Glutamatergic neuron (in vitro differentiated cells): ENCODE measurements around the gene GAS5. TPM values are rescaled to one million over a fixed set of nuclear protein-coding genes. Genes with fewer than 3 reads are reported as not detected.
A peak's percentile ranks its signal among the peaks of the same experiment; 100 is the strongest.

Source experiments
- DNase-seq: peaks from one replicate; pipeline ENCODE4 v3.0.0; 2022
- H3K27ac Mint-ChIP-seq: one replicate; pipeline ENCODE4 v1.8.0; 2020; ENCODE audit warnings: mild to moderate bottlenecking, mixed read lengths, inconsistent platforms; ENCODE audit not compliant: unreplicated experiment
- H3K27me3 Mint-ChIP-seq: one replicate; pipeline ENCODE4 v1.8.0; 2020; ENCODE audit warnings: mild to moderate bottlenecking, moderate library complexity, mixed read lengths, inconsistent platforms; ENCODE audit not compliant: unreplicated experiment
- H3K36me3 Mint-ChIP-seq: one replicate; pipeline ENCODE4 v1.8.0; 2020; ENCODE audit warnings: mild to moderate bottlenecking, mixed read lengths, inconsistent platforms; ENCODE audit not compliant: unreplicated experiment
- H3K4me1 Mint-ChIP-seq: one replicate; pipeline ENCODE4 v1.8.0; 2020; ENCODE audit warnings: mild to moderate bottlenecking, low read depth, mixed read lengths, inconsistent platforms; ENCODE audit not compliant: unreplicated experiment
- H3K4me3 Mint-ChIP-seq: one replicate; pipeline ENCODE4 v1.8.0; 2020; ENCODE audit warnings: mild to moderate bottlenecking, mixed read lengths, inconsistent platforms; ENCODE audit not compliant: unreplicated experiment
- H3K9me3 Mint-ChIP-seq: one replicate; pipeline ENCODE4 v1.8.0; 2020; ENCODE audit warnings: mild to moderate bottlenecking, moderate library complexity, mixed read lengths, inconsistent platforms; ENCODE audit not compliant: unreplicated experiment
- long read RNA-seq: library from polyadenylated mRNA; unstranded; transcript quantifications from one replicate; pipeline ENCODE4 v2.0.0, GENCODE V29; 2020; ENCODE audit not compliant: unreplicated experiment
- total RNA-seq: library from RNA; stranded (reverse); fragmentation: NEBNext Ultra II Directional; extraction: Animal tissue kit (Norgen Biotek cat#: 25700); gene quantifications from one replicate; pipeline ENCODE4 v1.2.1, GENCODE V29; 2021; ENCODE audit not compliant: unreplicated experiment
- TF ChIP-seq, protein P1 (sequence below): fragments of 200-600 bp; sonication (generic); IDR thresholded peaks from one replicate; pipeline ENCODE4 v1.5.0; 2021; ENCODE audit not compliant: partially characterized antibody, unreplicated experiment

GAS5 gene
- 281 TPM for total RNA-seq
- long read RNA-seq, transcript GAS5-221 (12 exons, 632 nt), result major isoform, 46 of 159 reads
- long read RNA-seq, partial matches to known transcripts, result 16 of 159 reads
- long read RNA-seq, other reads (novel, unspliced or antisense), result 90 of 159 reads

GRCh38 chr1:173867753-173868265 is at the start of gene GAS5:
GAS5 (minus strand) TSS chr1:173867989.
- Mint-ChIP-seq H3K36me3 (peaks cover 4% of the 10 kb centered on the region), H3K9me3 (peaks cover 12% of the 10 kb centered on the region), H3K4me1 (peaks cover 18% of the 10 kb centered on the region), H3K4me3 (peak within 1 kb of the TSS; percentile 98), H3K27ac (peak within 1 kb of the TSS; percentile 99), H3K27me3 (peaks cover 7% of the 10 kb centered on the region)
- peak; percentile 99 for DNase-seq
- TF ChIP-seq, protein P1, sequence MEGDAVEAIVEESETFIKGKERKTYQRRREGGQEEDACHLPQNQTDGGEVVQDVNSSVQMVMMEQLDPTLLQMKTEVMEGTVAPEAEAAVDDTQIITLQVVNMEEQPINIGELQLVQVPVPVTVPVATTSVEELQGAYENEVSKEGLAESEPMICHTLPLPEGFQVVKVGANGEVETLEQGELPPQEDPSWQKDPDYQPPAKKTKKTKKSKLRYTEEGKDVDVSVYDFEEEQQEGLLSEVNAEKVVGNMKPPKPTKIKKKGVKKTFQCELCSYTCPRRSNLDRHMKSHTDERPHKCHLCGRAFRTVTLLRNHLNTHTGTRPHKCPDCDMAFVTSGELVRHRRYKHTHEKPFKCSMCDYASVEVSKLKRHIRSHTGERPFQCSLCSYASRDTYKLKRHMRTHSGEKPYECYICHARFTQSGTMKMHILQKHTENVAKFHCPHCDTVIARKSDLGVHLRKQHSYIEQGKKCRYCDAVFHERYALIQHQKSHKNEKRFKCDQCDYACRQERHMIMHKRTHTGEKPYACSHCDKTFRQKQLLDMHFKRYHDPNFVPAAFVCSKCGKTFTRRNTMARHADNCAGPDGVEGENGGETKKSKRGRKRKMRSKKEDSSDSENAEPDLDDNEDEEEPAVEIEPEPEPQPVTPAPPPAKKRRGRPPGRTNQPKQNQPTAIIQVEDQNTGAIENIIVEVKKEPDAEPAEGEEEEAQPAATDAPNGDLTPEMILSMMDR, result no peak

- H3K9me3 Mint-ChIP-seq, result no peaks in the 10 kb centered on the region
- H3K36me3 Mint-ChIP-seq, result no peaks in the 10 kb centered on the region
- TF ChIP-seq, protein P1, result no peak
- H3K27me3 Mint-ChIP-seq, result no peaks in the 10 kb centered on the region
- no peak for DNase-seq
- H3K27ac Mint-ChIP-seq, result no peak within 1 kb of the TSS
- no peak within 1 kb of the TSS for H3K4me3 Mint-ChIP-seq
- H3K4me1 Mint-ChIP-seq, result no peaks in the 10 kb centered on the region
Measured at GRCh38 chr1:173917149-173917548, 49.4 kb upstream of the GAS5 start, which contains the start of gene SERPINC1. SERPINC1 (minus strand) TSS chr1:173917327; CDS start chr1:173917259, 68 bp downstream.

DNA sequence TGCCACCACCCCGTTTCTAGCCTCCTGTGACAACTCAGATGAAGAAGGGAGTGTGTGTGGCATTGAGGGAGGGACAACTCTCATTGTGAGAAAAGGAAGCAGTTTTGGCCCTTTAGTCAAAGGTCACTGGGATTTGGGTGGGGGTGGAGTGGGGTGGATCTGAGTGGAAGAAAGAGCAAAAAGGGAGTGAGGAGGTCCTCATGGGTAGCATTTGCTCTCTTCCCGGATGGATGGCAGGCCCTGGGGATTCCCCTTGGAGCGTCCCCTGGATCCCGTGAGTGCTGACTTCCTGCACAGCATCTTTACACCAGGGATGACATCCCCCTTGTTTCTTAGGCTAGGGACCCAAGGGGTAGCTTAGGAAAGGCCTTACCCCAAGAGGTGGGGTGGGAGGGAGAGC is 48.9 kb upstream of the GAS5 start:
- no peak for DNase-seq
- no peaks in the 10 kb centered on the region for H3K27me3 Mint-ChIP-seq
- TF ChIP-seq, protein P1, result no peak
- H3K36me3 Mint-ChIP-seq, result no peaks in the 10 kb centered on the region
- no peaks in the 10 kb centered on the region for H3K9me3 Mint-ChIP-seq
- H3K4me1 Mint-ChIP-seq, result no peaks in the 10 kb centered on the region
- no peak overlapping the region for H3K27ac Mint-ChIP-seq
- H3K4me3 Mint-ChIP-seq, result no peak overlapping the region

DNA sequence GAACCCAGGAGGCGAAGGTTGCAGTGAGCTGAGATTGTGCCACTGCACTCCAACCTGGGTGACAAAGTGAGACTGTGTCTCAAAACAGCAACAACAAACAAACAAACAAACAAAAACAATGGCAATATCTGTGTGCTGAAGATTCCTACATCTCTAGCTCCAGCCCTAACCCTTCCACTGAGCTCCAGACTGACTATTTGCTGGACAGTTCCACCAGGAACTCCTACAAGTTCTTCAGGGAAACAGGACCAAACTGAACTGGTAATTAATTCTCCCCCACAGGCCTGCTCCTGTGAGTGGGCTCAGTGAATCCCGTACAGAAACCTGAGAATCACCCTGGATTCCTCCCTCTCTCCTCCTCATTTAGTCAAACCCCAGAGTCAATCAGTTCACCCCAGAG is 47.8 kb upstream of the GAS5 start:
- Mint-ChIP-seq H3K4me3 (no peak overlapping the region), H3K9me3 (no peaks in the 10 kb centered on the region), H3K4me1 (no peaks in the 10 kb centered on the region), H3K27me3 (no peaks in the 10 kb centered on the region), H3K27ac (no peak overlapping the region), H3K36me3 (no peaks in the 10 kb centered on the region)
- DNase-seq, result no peak
- TF ChIP-seq, protein P1, result no peak

DNA sequence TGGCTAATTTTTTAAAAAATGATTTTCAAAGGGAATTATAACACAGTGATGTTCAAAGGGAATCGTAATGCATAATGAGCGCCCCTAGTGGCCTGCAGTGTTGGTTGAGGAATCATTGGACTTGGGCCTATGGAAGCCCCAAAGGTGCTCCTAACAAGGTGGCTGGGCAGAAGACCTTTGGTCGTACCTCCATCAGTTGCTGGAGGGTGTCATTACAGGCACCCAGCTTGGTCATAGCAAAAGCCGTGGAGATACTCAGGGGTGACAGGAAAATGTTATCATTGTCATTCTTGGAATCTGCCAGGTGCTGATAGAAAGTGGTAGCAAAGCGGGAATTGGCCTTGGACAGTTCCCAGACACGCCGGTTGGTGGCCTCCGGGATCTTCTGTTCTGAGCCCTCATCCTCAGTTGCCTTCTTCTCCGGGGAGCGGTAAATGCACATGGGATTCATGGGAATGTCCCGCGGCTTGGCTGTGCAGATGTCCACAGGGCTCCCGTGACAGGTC is 46.6 kb upstream of the GAS5 start:
- H3K27me3 Mint-ChIP-seq, result peaks cover 2% of the 10 kb centered on the region
- no peaks in the 10 kb centered on the region for H3K36me3 Mint-ChIP-seq
- no peak overlapping the region for H3K27ac Mint-ChIP-seq
- no peaks in the 10 kb centered on the region for H3K4me1 Mint-ChIP-seq
- TF ChIP-seq, protein P1, result peak; percentile 76
- H3K9me3 Mint-ChIP-seq, result no peaks in the 10 kb centered on the region
- peak; percentile 44 for DNase-seq
- H3K4me3 Mint-ChIP-seq, result no peak overlapping the region
